GM10847 (cell line): ENCODE data around the gene RAPGEF4.

ENCODE experiments used
- POLR2A ChIP-seq: IDR thresholded peaks from 2 replicates; pipeline ENCODE4 v1.6.1; 2011; ENCODE audit not compliant: insufficient read length; ENCODE audit errors: extremely low read depth

The RAPGEF4 gene

DNA sequence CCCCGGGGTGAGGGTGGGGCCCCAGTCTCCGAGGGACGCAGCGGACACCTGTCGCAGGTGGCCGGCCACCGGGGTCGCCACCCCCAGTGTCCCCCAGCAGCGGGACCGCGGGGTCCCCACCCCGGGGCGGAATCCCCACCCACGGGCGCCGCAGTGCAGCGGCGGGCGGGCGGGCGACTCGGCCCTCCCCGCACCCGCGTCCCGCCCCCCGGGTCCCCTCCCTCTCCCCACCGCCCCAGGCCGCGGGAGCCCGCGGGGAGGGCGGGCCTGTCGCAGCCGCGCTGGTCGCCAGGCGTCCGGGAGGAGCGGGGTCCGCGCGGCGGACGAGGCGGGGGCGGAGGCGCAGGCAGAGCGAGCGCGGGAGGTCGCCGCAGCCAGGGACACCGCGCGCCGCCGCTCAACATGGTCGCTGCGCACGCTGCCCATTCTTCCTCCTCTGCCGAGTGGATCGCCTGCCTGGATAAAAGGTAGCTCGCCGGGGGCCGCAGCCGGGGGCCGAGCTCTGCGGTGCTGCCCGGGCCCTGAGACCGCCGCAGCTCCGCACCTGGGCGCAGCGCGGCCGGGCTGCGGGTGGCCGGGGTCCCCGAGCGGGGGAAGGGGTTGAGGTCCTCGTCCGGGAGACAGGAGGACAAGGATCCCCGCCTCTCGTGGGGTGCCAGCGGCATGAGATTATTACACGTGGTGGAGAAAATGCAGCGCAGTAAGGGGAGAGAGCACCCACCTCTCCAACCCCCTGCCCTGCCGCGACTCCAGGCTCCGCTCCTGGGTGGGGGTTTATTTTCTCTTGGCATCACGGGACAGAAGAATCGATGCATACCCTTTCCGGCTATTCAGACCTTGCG, at the start of gene RAPGEF4:
Gene RAPGEF4, plus strand, starts transcription at position 264 of the 842 bp plus-strand sequence. Its CDS starts 139 bp downstream, at position 403.
- TF ChIP-seq POLR2A, result no peak

- TF ChIP-seq POLR2A, result no peak
These were observed 42.6 kb upstream of the RAPGEF4 start for GRCh38 chr2:172693037-172693436.

- no peak for TF ChIP-seq POLR2A
These were observed 41.9 kb upstream of the RAPGEF4 start for GRCh38 chr2:172693529-172694455.

- TF ChIP-seq POLR2A, result no peak
These were observed 38.3 kb upstream of the RAPGEF4 start for GRCh38 chr2:172697296-172697695.

DNA sequence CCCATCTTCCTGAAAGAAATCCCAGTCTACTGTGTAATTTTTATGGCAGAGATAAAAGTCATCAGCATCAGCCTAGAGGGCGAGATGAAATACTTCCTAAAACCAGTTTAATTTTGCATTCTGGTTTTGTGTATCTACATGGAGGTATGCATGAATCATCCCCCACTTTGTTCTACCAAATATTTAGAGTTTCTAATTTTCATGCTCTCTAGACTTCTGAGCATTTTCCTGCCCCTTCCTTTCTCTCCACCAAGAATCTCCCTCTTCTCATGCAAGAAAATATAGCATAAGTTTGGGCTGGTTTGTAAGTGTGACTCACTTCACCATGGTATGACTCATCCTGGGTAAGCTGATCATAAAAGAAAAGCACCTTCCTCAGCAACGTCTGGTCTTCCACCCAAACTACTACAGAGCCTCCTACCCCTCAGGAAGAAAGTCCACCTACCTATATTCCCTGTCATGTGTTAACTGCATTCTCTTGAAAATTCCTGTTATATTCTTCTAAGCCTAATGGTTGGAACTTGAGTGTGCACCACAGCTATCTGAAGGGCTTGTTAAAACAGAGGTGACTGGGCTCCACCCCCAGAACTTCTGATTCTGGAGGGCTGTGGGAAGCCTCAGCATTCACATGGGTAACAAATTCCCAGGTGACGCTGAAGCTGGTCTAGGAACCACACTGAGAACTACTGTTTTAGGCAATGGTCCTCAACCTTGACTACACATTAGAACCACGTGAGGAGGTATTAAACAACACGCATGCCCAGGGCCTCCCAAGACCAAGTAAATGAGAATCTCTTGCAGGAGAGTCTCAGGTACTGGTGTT, 37.4 kb upstream of the RAPGEF4 start:
- no peak for TF ChIP-seq POLR2A

- TF ChIP-seq POLR2A, result no peak
These were observed 34.4 kb upstream of the RAPGEF4 start for GRCh38 chr2:172701250-172701649.

DNA sequence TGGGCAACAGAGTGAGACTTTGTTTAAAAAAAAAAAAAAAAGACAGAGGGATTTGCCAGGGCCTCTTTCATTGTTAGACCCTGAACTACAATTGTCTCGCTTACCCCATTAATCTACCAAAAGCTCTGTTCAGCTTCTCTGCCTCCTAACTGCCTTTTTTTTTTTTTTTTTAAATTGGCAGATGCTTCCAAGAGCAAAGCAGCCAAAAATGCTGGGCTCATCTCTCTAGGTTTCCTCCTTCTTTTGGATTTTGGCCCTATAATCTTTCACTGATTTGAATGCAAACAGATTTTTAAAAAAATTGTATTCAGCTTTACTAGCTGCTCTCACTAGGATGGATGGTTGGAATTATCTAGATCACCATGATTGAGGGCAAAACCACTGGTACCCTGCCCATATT, 33.2 kb upstream of the RAPGEF4 start:
- TF ChIP-seq POLR2A, result no peak

DNA sequence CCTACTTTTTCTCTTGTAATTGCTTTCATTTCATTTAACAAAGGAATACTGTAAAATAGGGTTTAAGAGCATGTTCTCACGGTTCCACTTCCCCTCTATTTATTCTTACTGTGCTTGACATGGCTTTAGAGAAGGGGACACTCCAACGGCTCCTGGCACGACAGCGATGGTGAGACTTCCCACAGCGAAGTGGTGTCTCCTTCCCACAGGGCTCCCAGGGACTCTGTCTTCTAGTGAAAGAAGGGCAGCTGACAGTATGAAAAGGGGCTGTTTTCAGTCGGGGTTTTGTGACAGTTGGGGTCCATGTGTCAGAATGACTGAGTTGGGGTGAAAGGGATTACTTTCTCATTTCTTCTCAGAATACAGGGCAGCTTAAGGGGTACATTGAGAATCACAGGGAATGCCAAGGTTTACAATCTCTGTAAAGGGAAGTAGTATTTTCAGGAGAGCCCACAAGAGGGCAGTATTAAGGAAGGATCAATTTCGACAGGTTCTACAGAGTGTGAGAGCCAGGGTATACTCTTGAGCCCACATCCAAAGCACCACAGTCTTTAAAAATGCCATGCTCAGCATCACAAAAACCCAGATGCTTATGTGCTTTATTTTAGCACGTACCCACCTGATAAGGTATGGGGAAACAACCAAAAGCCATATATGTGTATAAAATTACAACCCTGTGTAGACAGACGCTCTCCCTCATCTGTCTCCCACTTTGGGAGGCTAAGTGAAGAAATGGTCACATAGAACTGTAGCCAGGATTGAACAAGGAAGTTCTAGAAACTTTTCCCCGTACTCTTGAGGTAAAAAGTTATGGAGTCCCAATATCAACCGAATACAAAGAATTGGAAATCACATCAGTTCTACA, 31.3 kb upstream of the RAPGEF4 start:
- no peak for TF ChIP-seq POLR2A

DNA sequence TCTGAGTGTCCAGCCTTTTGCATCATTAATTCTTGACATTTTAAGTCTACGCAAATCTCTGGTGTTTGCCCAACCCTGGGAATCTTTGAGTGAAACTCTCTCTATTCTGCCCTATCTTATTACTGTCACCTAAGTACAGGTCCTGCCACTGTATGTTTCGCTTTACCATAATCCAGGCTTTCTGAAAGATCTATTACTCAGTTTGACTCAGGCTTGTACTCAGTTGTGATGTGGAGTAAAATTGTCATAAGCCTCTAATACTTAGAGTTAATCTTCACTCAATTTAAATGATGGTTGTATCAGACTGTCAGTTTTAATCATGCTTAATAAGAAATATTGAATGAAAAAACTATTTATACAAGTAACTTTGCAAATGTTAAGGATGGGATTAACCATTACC, 30.3 kb upstream of the RAPGEF4 start:
- TF ChIP-seq POLR2A, result no peak

- TF ChIP-seq POLR2A, result no peak
These were observed 27.4 kb upstream of the RAPGEF4 start for GRCh38 chr2:172708247-172708646.

- no peak for TF ChIP-seq POLR2A
These were observed 25.9 kb upstream of the RAPGEF4 start for GRCh38 chr2:172709566-172710291.

- TF ChIP-seq POLR2A, result no peak
These were observed 25.0 kb upstream of the RAPGEF4 start for GRCh38 chr2:172710584-172711047.

- TF ChIP-seq POLR2A, result no peak
These were observed 24.5 kb upstream of the RAPGEF4 start for GRCh38 chr2:172711110-172711509.

DNA sequence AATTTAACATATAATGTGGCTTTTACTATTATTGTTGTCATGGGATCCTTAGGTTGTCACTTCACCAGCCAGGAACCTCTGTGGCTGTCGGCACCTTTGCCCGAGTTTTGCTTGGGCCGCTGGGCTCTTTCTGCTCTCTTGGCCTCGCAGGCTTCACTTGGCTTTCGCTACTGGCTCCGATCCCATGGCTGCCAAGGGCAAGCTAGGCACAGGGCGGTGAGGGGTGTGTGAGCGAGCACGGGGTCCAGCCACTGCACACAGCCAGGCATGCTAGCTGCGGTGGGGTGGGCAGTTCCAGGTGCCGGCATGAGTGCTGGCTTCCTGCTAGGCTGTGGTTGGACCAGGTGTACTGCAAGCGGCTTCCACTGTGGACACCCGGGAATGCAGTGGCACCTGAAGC, 23.4 kb upstream of the RAPGEF4 start:
- TF ChIP-seq POLR2A, result no peak

DNA sequence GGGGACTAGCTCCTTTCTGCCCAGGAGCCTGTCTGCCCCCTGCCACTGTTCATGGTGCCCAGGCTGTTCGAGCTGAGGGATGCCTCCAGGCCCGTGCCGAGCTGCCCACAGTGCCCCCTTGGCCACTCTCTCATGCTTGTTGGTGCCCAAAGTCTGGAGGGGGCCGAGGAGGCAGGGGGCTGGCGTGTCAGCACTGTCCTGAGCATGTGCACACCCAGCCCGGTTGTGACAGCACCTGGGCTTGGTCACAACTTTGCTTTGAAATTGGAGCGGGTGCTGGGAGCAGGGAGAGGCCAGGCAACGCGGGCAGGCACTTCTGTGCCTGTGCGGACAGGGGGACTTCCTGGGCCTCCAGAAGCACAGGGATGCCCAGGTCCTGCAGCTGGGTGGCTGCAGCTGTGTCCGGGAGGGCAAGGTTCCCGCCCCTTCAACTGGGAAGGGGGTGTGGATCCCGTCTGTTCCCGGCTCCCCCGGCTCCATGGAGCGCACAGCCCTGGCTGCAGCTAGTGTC, 22.2 kb upstream of the RAPGEF4 start:
- no peak for TF ChIP-seq POLR2A
